Lower lobe of right lung (tissue), 2 donors: ENCODE data around the gene OTOP2. TPM values are rescaled to one million over a fixed set of nuclear protein-coding genes. Genes with fewer than 3 reads are reported as not detected.
A peak's percentile ranks its signal among the peaks of the same experiment; 100 is the strongest.

ENCODE experiments used
- ATAC-seq, 2 donors: fragments of 200-7000 bp; cut with Tn5 transposase; one replicate each; pipeline ENCODE4 v1.9.1; 2020 to 2022; ENCODE audit warnings: mild to moderate bottlenecking in 2 of 2, moderate library complexity in 2 of 2
- DNase-seq: peaks from one replicate; pipeline ENCODE4 v3.0.0-alpha.2; 2020
- H3K27ac ChIP-seq: fragments of 200-600 bp; one replicate; pipeline ENCODE4 v1.8.0; 2022
- H3K27me3 ChIP-seq: fragments of 200-600 bp; one replicate; pipeline ENCODE4 v1.8.0; 2022; ENCODE audit warnings: low read depth
- H3K36me3 ChIP-seq: fragments of 200-600 bp; one replicate; pipeline ENCODE4 v1.8.0; 2022; ENCODE audit warnings: mild to moderate bottlenecking
- H3K4me1 ChIP-seq: fragments of 200-600 bp; one replicate; pipeline ENCODE4 v1.8.0; 2022
- H3K4me3 ChIP-seq: fragments of 200-600 bp; one replicate; pipeline ENCODE4 v1.8.0; 2022; ENCODE audit warnings: mild to moderate bottlenecking
- H3K9me3 ChIP-seq: fragments of 200-600 bp; one replicate; pipeline ENCODE4 v1.8.0; 2022
- CTCF ChIP-seq: fragments of 200-600 bp; IDR thresholded peaks from one replicate; pipeline ENCODE4 v1.8.0; 2022; ENCODE audit warnings: antibody characterized with exemption, mild to moderate bottlenecking
- intact Hi-C: fragments of 100-400 bp; cut with DNase I; formaldehyde crosslinking; loops from one replicate; pipeline ENCODE4 v1.11.0; 2022
- total RNA-seq: library from RNA; stranded (reverse); fragmentation: NEBNext Ultra II Directional; extraction: Animal tissue kit (Norgen Biotek cat#: 25700); gene quantifications from one replicate; pipeline ENCODE4 v1.2.1, GENCODE V29; 2021
- donor health status: DM: no; HTN: yes; CAD: no; lungs with severe emphysema.

OTOP2 gene
- total RNA-seq, 1 donor from 2014 or later, result not detected

GRCh38 chr17:74959826-74960515 is 35.9 kb downstream of the OTOP2 start:
- no peak overlapping the region for H3K4me3 ChIP-seq
- no peak for TF ChIP-seq CTCF
- intact Hi-C loops, result no loop called here
- peaks cover 16% of the 10 kb centered on the region for H3K36me3 ChIP-seq
- no peak for DNase-seq
- ATAC-seq, result peak; percentile 2 to 28
- H3K27ac ChIP-seq, result no peak overlapping the region
- no peaks in the 10 kb centered on the region for H3K9me3 ChIP-seq
- no peaks in the 10 kb centered on the region for H3K27me3 ChIP-seq
- peaks cover 15% of the 10 kb centered on the region for H3K4me1 ChIP-seq

- peak; percentile 50 for TF ChIP-seq CTCF
- H3K4me3 ChIP-seq, result no peak overlapping the region
- no peak overlapping the region for H3K27ac ChIP-seq
- H3K36me3 ChIP-seq, result peaks cover 16% of the 10 kb centered on the region
- peaks cover 15% of the 10 kb centered on the region for H3K4me1 ChIP-seq
- DNase-seq, result peak; percentile 80
- H3K27me3 ChIP-seq, result no peaks in the 10 kb centered on the region
- intact Hi-C loops, result no loop called here
- peak; percentile 78 to 82 for ATAC-seq
- no peaks in the 10 kb centered on the region for H3K9me3 ChIP-seq
Measured at GRCh38 chr17:74960570-74961342, 36.7 kb downstream of the OTOP2 start.

GRCh38 chr17:74961657-74962350 is 37.7 kb downstream of the OTOP2 start:
- TF ChIP-seq CTCF, result peak; percentile 85
- ATAC-seq (peak; percentile 88 to 91), DNase-seq (peak; percentile 88)
- Histone ChIP-seq H3K27ac (no peak overlapping the region), H3K27me3 (no peaks in the 10 kb centered on the region), H3K36me3 (peaks cover 12% of the 10 kb centered on the region), H3K4me1 (peaks cover 15% of the 10 kb centered on the region), H3K4me3 (no peak overlapping the region), H3K9me3 (no peaks in the 10 kb centered on the region)
- intact Hi-C loops, result no loop called here

GRCh38 chr17:74962622-74963394 is 38.7 kb downstream of the OTOP2 start:
- intact Hi-C loops, result no loop called here
- no peak for TF ChIP-seq CTCF
- no peak for DNase-seq

GRCh38 chr17:74963656-74964055 is 39.6 kb downstream of the OTOP2 start:
- no peaks in the 10 kb centered on the region for H3K9me3 ChIP-seq
- no peak for TF ChIP-seq CTCF

More at GRCh38 chr17:74962622-74963394, 38.7 kb downstream of the OTOP2 start:
- Histone ChIP-seq H3K4me1 (peaks cover 15% of the 10 kb centered on the region), H3K27me3 (no peaks in the 10 kb centered on the region), H3K4me3 (no peak overlapping the region), H3K9me3 (no peaks in the 10 kb centered on the region), H3K36me3 (peaks cover 12% of the 10 kb centered on the region), H3K27ac (no peak overlapping the region)
- no peak for ATAC-seq

More at GRCh38 chr17:74963656-74964055, 39.6 kb downstream of the OTOP2 start:
- no peak for ATAC-seq
- Histone ChIP-seq H3K4me3 (no peak overlapping the region), H3K27me3 (peaks cover 1% of the 10 kb centered on the region), H3K36me3 (peaks cover 12% of the 10 kb centered on the region), H3K27ac (no peak overlapping the region), H3K4me1 (peaks cover 19% of the 10 kb centered on the region)
- intact Hi-C loops, result no loop called here
- DNase-seq, result no peak
